DMS 273 (cell line): ENCODE data around the gene SLC19A1.

Experiments
- DNase-seq: peaks from one replicate; lab custom pipeline; 2025; ENCODE audit not compliant: unreplicated experiment; lab: John Stamatoyannopoulos, UW

The SLC19A1 gene

DNA sequence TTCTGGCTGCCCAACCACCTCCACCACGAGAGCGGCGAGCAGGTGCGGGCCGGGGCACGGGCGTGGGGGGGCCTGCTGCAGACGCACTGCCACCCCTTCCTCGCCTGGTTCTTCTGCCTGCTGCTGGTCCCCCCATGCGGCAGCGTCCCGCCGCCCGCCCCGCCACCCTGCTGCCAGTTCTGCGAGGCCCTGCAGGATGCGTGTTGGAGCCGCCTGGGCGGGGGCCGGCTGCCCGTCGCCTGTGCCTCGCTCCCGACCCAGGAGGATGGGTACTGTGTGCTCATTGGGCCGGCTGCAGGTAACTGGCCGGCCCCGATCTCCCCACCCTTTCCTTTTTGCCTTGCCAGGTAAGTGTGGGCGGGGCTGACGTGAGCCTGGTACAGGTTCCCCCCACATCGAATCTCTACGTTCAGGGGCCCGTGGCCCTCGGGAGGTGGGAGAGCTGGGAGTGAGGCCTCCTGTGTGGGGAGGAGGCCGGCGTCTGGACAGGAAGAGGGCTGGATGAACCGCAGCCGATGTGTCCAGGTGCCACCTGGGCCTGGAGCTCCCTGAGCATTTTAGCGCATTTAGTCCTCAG is 85.6 kb downstream of the SLC19A1 start:
- no peak for DNase-seq

GRCh38 chr21:45455674-45456583 is 86.3 kb downstream of the SLC19A1 start:
- no peak for DNase-seq

DNA sequence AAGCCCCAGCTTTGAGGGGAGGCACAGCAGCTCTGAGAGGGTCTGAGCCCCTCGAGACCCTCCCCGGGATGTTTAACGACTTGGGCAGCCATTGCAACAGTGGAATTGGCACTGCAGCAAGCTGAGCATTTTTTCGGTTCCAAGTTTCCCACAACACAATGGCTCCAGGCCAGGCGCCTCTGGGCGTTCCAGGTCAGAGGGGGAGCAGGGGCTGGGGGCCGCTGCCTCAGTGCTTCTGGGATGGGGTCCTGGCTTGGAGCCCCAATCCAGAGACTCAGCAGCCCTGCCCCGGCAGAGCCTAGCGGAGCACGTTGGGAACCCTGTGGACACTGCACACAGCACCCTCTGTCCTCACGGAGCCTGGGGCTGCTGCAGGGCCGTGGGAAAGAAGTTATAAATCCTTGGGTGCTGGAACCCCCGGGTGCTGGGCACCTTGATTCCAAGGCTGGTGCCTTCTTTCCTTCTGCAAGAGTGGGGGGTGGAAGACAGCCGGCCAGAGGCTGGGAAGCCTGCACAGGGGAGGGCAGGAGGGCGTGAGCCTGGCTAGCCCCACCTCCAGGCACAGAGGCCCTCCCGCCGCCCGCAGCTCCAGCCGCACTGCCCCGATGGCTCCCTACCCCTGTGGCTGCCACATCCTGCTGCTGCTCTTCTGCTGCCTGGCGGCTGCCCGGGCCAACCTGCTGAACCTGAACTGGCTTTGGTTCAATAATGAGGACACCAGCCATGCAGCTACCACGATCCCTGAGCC is 87.1 kb downstream of the SLC19A1 start:
- DNase-seq = peak; percentile 63

DNA sequence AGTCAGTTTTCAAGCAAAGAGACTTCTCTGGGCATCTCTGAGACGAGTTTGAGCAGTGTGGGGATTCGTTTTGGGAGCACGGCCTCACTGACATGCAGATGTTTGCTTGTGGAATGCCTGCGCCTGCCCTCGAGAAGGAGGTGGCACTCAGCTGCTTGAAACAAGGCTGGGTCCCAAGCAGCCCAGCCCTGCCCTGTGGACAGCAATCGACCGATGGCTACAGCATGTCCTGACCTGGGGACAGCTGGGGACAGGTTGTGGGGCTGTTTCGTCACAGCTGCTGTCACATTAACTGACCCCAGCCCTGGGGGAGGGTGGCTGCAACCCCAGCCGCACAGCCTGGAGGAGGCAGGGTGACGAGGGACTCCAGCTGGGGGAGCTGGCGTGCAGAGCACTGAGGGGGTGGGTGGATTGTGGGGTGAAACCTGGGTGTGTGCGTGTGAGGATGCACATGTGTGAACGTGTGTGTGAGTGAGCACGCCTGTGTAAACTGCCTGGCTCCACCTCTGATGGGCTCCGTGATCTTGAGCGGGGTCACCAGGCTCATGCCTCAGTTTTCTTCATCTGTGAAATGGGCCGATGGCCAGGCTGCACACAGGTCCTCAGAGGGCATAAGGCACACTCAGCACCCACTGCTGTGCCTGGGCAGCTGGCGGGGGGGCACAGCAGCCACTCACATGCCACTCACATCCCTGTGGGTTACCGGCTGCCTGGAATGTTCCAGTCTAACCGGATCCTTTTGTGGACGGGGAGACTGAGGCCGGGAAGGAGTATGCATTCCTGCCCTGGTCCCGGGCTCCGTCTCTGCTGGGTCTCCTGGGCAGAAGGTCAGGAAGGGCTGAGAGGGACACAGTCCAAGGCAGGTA is 87.9 kb downstream of the SLC19A1 start:
- DNase-seq = no peak

DNA sequence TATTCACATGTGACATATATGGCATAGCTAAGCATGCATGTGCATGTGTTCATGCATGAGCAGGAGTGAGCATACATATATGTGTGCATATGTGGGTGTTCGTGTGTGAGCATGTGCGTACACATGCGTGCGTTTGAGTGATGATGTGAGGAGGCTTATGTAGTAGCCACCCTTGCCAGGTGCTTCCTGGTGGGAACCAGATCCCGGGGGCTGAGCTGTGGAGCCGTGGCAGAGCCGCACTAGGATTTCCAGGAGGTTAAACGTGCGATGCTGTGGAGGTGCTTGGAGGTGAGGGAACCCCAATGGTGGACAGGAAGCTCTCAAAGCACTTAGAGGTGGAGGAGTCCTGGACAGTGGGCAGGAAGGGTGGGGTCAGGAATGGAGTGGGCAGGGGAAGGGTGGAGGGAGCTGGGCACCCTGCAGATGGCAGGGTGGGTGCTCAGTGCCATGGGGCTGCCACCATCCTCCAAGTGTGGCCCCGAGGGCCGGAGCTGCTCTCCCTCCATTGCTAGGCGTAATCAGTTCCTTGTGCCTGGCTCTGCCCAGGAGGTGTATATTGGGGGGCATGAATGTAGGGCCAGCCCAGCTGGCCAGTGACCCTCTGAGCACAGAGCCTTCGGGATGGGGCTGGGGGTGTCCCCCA is 88.8 kb downstream of the SLC19A1 start:
- DNase-seq = no peak

DNA sequence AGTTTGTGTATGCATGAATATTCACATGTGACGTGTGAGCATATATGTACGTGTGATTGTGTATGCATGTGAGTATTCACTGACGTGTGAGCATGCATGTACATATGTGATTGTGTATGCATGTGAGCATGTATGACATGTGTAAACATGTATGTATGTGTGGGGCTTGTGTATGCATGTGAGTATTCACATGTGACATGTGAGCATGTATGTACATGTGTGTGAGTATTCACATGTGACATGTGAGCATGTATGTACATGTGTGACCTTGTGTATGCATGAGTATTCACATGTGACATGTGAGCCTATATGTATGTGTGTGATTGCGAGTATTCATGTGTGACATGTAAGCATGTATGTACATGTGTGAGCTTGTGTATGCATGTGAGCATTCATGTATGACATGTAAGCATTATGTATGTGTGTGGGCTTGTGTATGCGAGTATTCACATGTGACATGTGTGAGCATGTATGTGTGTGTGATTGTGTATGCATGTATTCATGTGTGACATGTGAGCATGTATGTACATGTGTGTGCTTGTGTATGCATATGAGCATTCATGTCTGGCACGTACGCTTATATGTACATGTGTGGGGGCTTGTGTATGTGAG is 89.4 kb downstream of the SLC19A1 start:
- no peak for DNase-seq

DNA sequence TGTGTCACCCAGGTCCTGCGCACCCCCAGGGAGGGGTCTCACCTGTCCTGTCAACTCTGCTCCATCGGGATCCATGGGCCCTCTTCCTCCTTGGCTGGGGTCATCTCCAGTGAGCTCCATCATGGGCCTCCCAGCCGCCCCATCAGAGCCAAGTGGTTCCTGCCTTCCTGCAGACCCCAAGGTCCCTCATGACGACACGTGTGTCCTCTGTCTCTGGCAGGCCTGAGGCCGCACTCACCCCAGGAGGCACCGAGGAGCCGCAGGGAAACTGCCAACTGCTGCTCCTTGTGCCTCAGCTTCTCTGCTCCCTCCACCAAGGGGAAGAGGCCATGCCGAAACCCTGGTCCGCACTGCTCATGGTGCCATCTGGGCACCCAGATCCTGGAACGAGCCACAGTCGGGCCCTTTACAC is 90.5 kb downstream of the SLC19A1 start:
- no peak for DNase-seq

DNA sequence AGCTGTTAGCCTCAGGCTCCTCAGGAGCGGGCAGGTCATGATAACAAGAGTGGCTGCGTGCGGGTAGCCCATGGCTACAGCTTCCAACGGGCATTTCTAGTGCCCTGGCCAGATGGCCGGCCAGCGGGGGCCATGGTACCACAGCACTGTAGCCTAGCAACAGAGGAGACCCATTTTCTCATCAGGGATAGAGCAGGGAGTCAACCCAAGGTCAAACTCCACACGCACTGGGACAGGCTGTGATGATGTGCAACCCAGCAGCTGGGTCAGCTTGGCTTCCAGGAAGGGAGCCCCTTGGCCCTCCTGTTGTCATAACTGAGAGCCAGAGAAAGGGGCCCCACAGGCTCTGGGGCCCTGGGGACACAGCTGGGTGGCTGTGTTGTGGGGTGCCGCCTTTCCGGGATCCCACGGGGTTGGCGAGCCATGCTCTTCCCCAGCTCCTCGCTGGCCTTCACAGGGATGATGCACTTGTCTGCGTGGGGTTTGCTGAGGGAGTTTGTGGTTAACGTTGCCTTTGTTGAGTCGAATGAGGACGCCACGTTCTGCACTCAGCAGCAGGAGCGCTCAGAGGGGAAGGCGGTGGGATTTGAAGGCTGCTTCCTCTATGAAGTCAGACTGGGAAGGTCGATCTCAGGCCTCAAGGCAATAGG is 91.0 kb downstream of the SLC19A1 start:
- DNase-seq = peak; percentile 18

DNA sequence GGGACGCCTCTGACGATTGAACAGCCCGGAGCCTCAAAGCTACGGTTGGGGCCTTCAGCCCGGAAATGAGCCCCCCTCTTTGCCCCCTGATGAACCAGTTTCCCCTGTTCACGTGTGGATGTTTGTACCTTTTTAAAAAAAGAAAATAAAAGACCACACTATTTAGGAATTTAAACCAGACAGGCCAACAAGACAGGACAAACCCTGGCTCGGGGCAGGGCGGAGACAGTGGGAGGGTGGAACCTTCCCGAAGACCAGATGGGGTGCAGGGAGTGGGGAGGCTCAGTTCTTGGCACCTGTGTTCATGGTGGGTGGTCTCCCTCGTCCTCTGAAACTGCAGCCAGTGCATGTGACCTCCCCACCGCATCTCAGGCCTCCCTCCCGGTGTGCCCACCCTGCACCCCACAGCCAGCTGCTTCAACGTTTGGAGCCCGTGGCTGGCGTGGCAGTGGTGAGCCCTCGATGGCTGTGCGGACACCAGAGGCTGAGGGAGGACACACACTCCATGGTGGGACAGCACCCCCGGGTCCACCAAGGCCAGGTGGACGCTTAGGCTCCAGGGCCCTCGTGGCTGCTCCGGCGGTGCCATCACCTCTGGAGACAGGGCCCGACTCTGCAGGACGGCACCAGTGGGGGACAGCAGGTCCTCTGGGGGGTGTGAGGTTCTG is 91.7 kb downstream of the SLC19A1 start:
- no peak for DNase-seq

DNA sequence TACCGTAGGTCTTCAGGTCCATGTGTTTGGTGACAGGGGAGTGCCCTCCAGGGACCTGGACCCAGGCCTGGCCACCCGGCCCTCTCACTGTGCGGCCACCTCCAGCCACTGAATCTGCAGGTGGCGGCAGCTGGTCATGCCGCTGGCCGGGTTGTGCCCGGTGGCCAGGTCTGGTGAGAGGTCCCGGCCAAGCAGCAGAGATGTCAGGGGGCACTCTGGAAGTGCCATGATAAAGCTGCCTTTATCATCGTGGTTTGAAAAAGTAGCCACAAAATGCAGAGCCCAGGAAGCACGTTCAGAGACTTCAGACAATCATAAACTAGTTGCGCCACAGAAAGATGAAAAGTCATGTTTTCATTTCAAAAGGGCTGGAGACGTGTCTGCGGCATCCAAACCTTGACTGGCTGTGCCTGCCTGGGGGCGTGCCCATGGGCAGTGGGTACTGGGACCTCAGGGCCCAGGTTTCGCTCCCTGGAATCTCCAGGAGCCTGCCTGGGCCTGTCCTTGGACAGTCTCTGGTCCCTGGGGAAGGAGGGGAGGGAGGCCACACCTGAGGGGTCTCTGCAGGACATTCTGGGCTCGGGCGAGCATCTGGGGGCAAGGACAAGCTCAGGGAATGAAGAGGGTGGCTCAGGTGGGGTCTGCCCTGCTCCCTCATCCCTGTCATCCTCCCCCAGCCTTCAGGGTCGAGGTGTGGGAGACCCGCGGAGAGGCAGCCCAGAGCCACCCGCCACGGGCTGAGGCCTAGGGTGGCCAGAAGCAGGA is 92.4 kb downstream of the SLC19A1 start:
- DNase-seq = no peak

- peak; percentile 61 for DNase-seq
These were observed 93.2 kb downstream of the SLC19A1 start for GRCh38 chr21:45448810-45449657.

- DNase-seq = no peak
These were observed 93.9 kb downstream of the SLC19A1 start for GRCh38 chr21:45448283-45448809.
